HepG2 (cell line): ENCODE data around the gene FKBP10. TPM values are rescaled to one million over a fixed set of nuclear protein-coding genes. Genes with fewer than 3 reads are reported as not detected.
A peak's percentile ranks its signal among the peaks of the same experiment; 100 is the strongest.

ENCODE experiments used
- ATAC-seq: fragments of 200-7000 bp; cut with Tn5 transposase; 3 replicates; pipeline ENCODE4 v1.9.1; 2020; ENCODE audit warnings: mild to moderate bottlenecking, moderate library complexity
- BruUV-seq: library from RNA; stranded (reverse); fragments of 400-500 nt; replicated peaks from 2 replicates; lab custom pipeline; 2021; lab: Mats Ljungman, UMichigan
- CTCF ChIA-PET: fragments of 300-600 bp; formaldehyde crosslinking; extraction: SDS; loops from one replicate; lab custom pipeline; 2021; ENCODE audit warnings: low total read pairs, inconsistent platforms, low intra/inter-chr PET ratio; lab: Yijun Ruan, JAX
- POLR2A ChIA-PET: fragments of 350-600 bp; sonication (Branson Sonifier 250); formaldehyde crosslinking; loops from one replicate; lab custom pipeline; 2020; ENCODE audit warnings: antibody characterized with exemption, inconsistent platforms; lab: Yijun Ruan, JAX
- DNase-seq: peaks from one replicate; pipeline ENCODE4 v3.0.0-alpha.2; 2015; ENCODE audit warnings: low spot score
- FAIRE-seq: peaks from 3 replicates; lab custom pipeline; 2011; peaks lifted over from hg19 to GRCh38; lab: Jason Lieb, UNC
- H2AFZ ChIP-seq: one replicate; pipeline ENCODE4 v1.6.1; 2011; ENCODE audit warnings: low read length, inconsistent platforms
- H3K27ac ChIP-seq: fragments of 300-600 bp; 3 replicates; pipeline ENCODE4 v1.8.0; 2011; ENCODE audit warnings: mixed run types, mild to moderate bottlenecking, mixed read lengths, low read length, inconsistent platforms; ENCODE audit not compliant: insufficient read depth; ENCODE audit errors: extremely low read length
- H3K27me3 ChIP-seq, 2 experiments: fragments of 200-600 bp in 1 of 2; 2 replicates in 1 of 2; 3 replicates in 1 of 2; pipeline versions ENCODE4 v1.6.0 to v1.8.0; 2011; ENCODE audit warnings: low read length in 2 of 2, mild to moderate bottlenecking in 2 of 2, moderate library complexity in 2 of 2, inconsistent platforms in 1 of 2; ENCODE audit not compliant: insufficient read depth in 2 of 2, control insufficient read depth in 1 of 2
- H3K36me3 ChIP-seq, 2 experiments: fragments of 200-600 bp in 1 of 2; replicated peaks in 1 of 2; 2 replicates in 1 of 2; 3 replicates in 1 of 2; pipeline versions ENCODE4 v1.5.1 to v1.8.0; 2011; ENCODE audit warnings: low read length in 2 of 2, inconsistent platforms in 1 of 2; ENCODE audit not compliant: insufficient read depth in 2 of 2, control insufficient read depth in 1 of 2
- H3K4me1 ChIP-seq: 2 replicates; pipeline ENCODE4 v1.5.1; 2012; ENCODE audit warnings: low read length, inconsistent platforms; ENCODE audit not compliant: insufficient read depth
- H3K4me2 ChIP-seq: 2 replicates; pipeline ENCODE4 v1.6.0; 2011; ENCODE audit warnings: low read depth, low read length, inconsistent platforms
- H3K4me3 ChIP-seq, 3 experiments: fragments of 200-600 bp in 1 of 3; sonication (generic), shearing (Covaris generic) in 1 of 3; replicated peaks in 1 of 3; 2 replicates each; pipeline ENCODE4 v1.5.1; 2011 to 2016; ENCODE audit warnings: low read length in 3 of 3, inconsistent platforms in 2 of 3, low read depth in 2 of 3, mild to moderate bottlenecking in 2 of 3, control low read depth in 1 of 3, mixed read lengths in 1 of 3; ENCODE audit not compliant: insufficient read depth in 1 of 3
- H3K79me2 ChIP-seq: one replicate; pipeline ENCODE4 v1.6.1; 2011; ENCODE audit warnings: low read length, inconsistent platforms; ENCODE audit not compliant: insufficient read depth
- H3K9ac ChIP-seq: 2 replicates; pipeline ENCODE4 v1.6.0; 2011; ENCODE audit warnings: mild to moderate bottlenecking, low read depth, low read length, inconsistent platforms; ENCODE audit not compliant: insufficient read depth
- H3K9me3 ChIP-seq: 2 replicates; pipeline ENCODE4 v1.5.1; 2012; ENCODE audit warnings: mild to moderate bottlenecking, low read length
- H4K20me1 ChIP-seq: 2 replicates; pipeline ENCODE4 v1.6.0; 2011; ENCODE audit warnings: inconsistent platforms, mild to moderate bottlenecking, low read length, moderate library complexity; ENCODE audit not compliant: insufficient read depth
- ATRX ChIP-seq: sonication (generic); formaldehyde crosslinking; IDR thresholded peaks from 2 replicates; pipeline ENCODE4 v1.4.0; 2020; ENCODE audit warnings: missing genetic modification reagents, borderline replicate concordance
- BORCS8-MEF2B ChIP-seq: sonication (generic); formaldehyde crosslinking; IDR thresholded peaks from 2 replicates; pipeline ENCODE4 v1.8.0; 2022; ENCODE audit warnings: mild to moderate bottlenecking, missing genetic modification reagents
- BRCA1 ChIP-seq: sonication (generic); formaldehyde crosslinking; IDR thresholded peaks from 2 replicates; pipeline ENCODE4 v1.4.0; 2020; ENCODE audit warnings: missing genetic modification reagents
- FOXC1 ChIP-seq: sonication (generic); formaldehyde crosslinking; IDR thresholded peaks from 2 replicates; pipeline ENCODE4 v1.8.0; 2022; ENCODE audit warnings: mild to moderate bottlenecking, missing genetic modification reagents, borderline replicate concordance
- HMG20B ChIP-seq: conservative IDR thresholded peaks from 2 replicates; pipeline ENCODE4 v1.6.1; 2016; ENCODE audit warnings: missing genetic modification reagents, missing compliant biosample characterization
- HNRNPL ChIP-seq: fragments of 200-400 bp; formaldehyde crosslinking; IDR thresholded peaks from 2 replicates; pipeline ENCODE4 v1.6.1; 2017; ENCODE audit warnings: mild to moderate bottlenecking, low read depth, low read length
- MAFF ChIP-seq: IDR thresholded peaks from 2 replicates; pipeline ENCODE4 v1.6.1; 2011; ENCODE audit warnings: low read depth, low read length, improper control_type of control experiment
- MED1 ChIP-seq: sonication (generic); formaldehyde crosslinking; IDR thresholded peaks from 2 replicates; pipeline ENCODE4 v1.4.0; 2020; ENCODE audit warnings: missing genetic modification reagents
- ZFX ChIP-seq: sonication (generic); formaldehyde crosslinking; IDR thresholded peaks from 2 replicates; pipeline ENCODE4 v1.4.0; 2020; ENCODE audit warnings: mild to moderate bottlenecking, low read depth, missing genetic modification reagents, moderate library complexity
- ZFY ChIP-seq: sonication (generic); formaldehyde crosslinking; IDR thresholded peaks from 2 replicates; pipeline ENCODE4 v1.4.0; 2020; ENCODE audit warnings: missing genetic modification reagents
- ZNF264 ChIP-seq: sonication (generic); formaldehyde crosslinking; IDR thresholded peaks from 2 replicates; pipeline ENCODE4 v1.4.0; 2020; ENCODE audit warnings: missing genetic modification reagents
- ZNF30 ChIP-seq: sonication (generic); formaldehyde crosslinking; IDR thresholded peaks from 2 replicates; pipeline ENCODE4 v1.5.0; 2020; ENCODE audit warnings: mild to moderate bottlenecking, missing genetic modification reagents
- ZNF354B ChIP-seq: sonication (generic); formaldehyde crosslinking; IDR thresholded peaks from 2 replicates; pipeline ENCODE4 v1.8.0; 2022; ENCODE audit warnings: mild to moderate bottlenecking, missing genetic modification reagents
- ZNF430 ChIP-seq: sonication (generic); formaldehyde crosslinking; IDR thresholded peaks from 2 replicates; pipeline ENCODE4 v1.9.0; 2021; ENCODE audit warnings: mild to moderate bottlenecking, missing genetic modification reagents
- ZNF468 ChIP-seq: sonication (generic); formaldehyde crosslinking; IDR thresholded peaks from 2 replicates; pipeline ENCODE4 v1.8.0; 2022; ENCODE audit warnings: mild to moderate bottlenecking, moderate library complexity, missing genetic modification reagents
- ZNF792 ChIP-seq: IDR thresholded peaks from 2 replicates; pipeline ENCODE4 v1.6.1; 2016
- ZNF891 ChIP-seq: sonication (generic); formaldehyde crosslinking; IDR thresholded peaks from 2 replicates; pipeline ENCODE4 v1.5.0; 2020; ENCODE audit warnings: mild to moderate bottlenecking, missing genetic modification reagents
- WGBS: methylation state at CpG from one replicate; pipeline ENCODE4 v1.1.6; 2017; ENCODE audit warnings: low lambda C conversion rate; 5-methylcytosine and 5-hydroxymethylcytosine counted together
- in situ Hi-C: cut with HindIII; loops from 2 replicates; pipeline ENCODE4 v1.10.0; 2017; ENCODE audit warnings: low pct_unique_long_range_greater_than_20kb; ENCODE audit not compliant: extremely low pct_ligation_motif_present
- intact Hi-C: fragments of 100-400 bp; cut with micrococcal nuclease; formaldehyde crosslinking; loops from one replicate; pipeline ENCODE4 v1.10.0; 2022; ENCODE audit not compliant: unreplicated experiment
- polyA plus RNA-seq, 8 experiments: library from polyadenylated mRNA; depleted of rRNA in 3 of 8; stranded (reverse) in 7 of 8; unstranded in 1 of 8; fragments of >200 nt; fragmentation: Illumina TruSeq in 4 of 8; extraction: Trizol in 4 of 8; gene quantifications; 2 replicates each; pipeline versions ENCODE4 v1.2.1 to v1.2.3, GENCODE V29; 2011 to 2016; ENCODE audit warnings: low read depth in 4 of 8, missing spikeins in 1 of 8, mixed read lengths in 1 of 8; ENCODE audit not compliant: insufficient read depth in 1 of 8
- total RNA-seq, 5 experiments: library from RNA; depleted of rRNA; stranded (reverse); fragments of >200 nt; fragmentation: Illumina TruSeq; extraction: Trizol; gene quantifications; 2 replicates each; pipeline ENCODE4 v1.2.3, GENCODE V29; 2016; ENCODE audit warnings: low read depth in 1 of 5
- TF ChIP-seq, protein P1 (sequence below): sonication (generic); formaldehyde crosslinking; IDR thresholded peaks from 2 replicates; pipeline ENCODE4 v1.8.1; 2022; ENCODE audit warnings: low read depth, mild to moderate bottlenecking, missing genetic modification reagents
- TF ChIP-seq, protein P2 (sequence below): sonication (generic); formaldehyde crosslinking; IDR thresholded peaks from 2 replicates; pipeline ENCODE4 v1.4.0; 2020; ENCODE audit warnings: missing genetic modification reagents; ENCODE audit errors: not compliant biosample characterization
- TF ChIP-seq, protein P3 (sequence below): sonication (generic); formaldehyde crosslinking; IDR thresholded peaks from 2 replicates; pipeline ENCODE4 v1.4.0; 2020; ENCODE audit warnings: mild to moderate bottlenecking, missing genetic modification reagents
- TF ChIP-seq, protein P4 (sequence below): sonication (generic); formaldehyde crosslinking; conservative IDR thresholded peaks from 2 replicates; pipeline ENCODE4 v1.4.0; 2020; ENCODE audit warnings: missing genetic modification reagents

Gene FKBP10
- total and polyA plus RNA-seq, 2 of the 13 experiments (the other 11 are each of a cell fraction or from before 2014, with no cell fraction given): 149 to 573 TPM

DNA sequence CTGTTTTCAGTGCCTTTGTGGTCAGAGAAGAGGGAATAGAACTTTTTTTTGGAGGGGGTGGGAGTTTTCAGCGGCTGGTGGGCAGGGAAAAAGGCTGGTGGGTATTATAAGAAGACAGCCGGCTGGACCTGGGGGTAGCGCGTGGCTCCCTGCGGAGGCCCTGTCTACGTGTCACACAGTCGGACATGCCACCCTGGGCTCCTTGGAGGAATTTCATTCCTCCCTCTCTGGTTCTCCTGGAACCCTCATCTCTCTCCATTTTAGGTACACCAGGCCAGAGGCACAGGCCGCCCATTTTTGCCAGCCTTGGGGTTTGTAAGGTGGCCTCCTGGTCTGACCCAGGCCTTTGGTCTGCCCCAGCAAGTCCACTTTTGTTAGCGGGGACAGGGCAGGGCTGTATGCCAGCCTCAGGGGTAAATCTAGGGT is 908 bp downstream of the FKBP10 start:
- H2AFZ ChIP-seq: no peak overlapping the region
- no peaks in the 10 kb centered on the region for H3K9me3 ChIP-seq
- peaks cover 53% of the 10 kb centered on the region for H3K4me1 ChIP-seq
- ATAC-seq: no peak
- no peak for FAIRE-seq
- in situ Hi-C loops (no loop called here), intact Hi-C loops (loop anchor here (5.0 to 10.0 kb wide), 2 partner anchors 51 to 144 kb away; partner anchors contain the start of gene KLHL11)
- H3K4me3 ChIP-seq: peak overlapping the region; percentile 83 to 88 (median 87)
- H3K36me3 ChIP-seq: peaks cover 9 to 17% of the 10 kb centered on the region in 2 experiments
- ChIA-PET CTCF (no interaction called here), POLR2A (interaction anchor here (0.8 to 3.9 kb wide), 9 partner anchors 9 to 146 kb away, joined by 3 to 18 read pairs (median 7); partner anchors contain the start of genes ACLY, JUP, KLHL10 and KLHL11)
- TSS peak; percentile 68 for BruUV-seq
- H3K27ac ChIP-seq: peak overlapping the region; percentile 82
- H3K4me2 ChIP-seq: peak overlapping the region; percentile 94
- 6% methylated on average over 9 of the region's 9 CpGs for WGBS
- no peaks in the 10 kb centered on the region; a peak in 1 of 5 replicates for H3K27me3 ChIP-seq
- H3K9ac ChIP-seq: peak overlapping the region; percentile 88
- H4K20me1 ChIP-seq: no peaks in the 10 kb centered on the region
- H3K79me2 ChIP-seq: peaks cover 49% of the 10 kb centered on the region
- no peak for DNase-seq
- TF ChIP-seq BORCS8-MEF2B (no peak), ZNF264 (CRISPR knock-in tag) (peak; percentile 57), BRCA1 (CRISPR knock-in tag) (no peak), HMG20B (CRISPR knock-in tag) (0 out of 2 replicates have a peak, but pooled peaks have one; percentile 12), MED1 (peak; percentile 22), ZNF430 (CRISPR knock-in tag) (0 out of 2 replicates have a peak, but pooled peaks have one; percentile 22), ZNF30 (CRISPR knock-in tag) (0 out of 2 replicates have a peak, but pooled peaks have one; percentile 8), HNRNPL (0 out of 2 replicates have a peak, but pooled peaks have one; percentile 39), ATRX (CRISPR knock-in tag) (no peak), ZNF792 (CRISPR knock-in tag) (no peak), ZNF891 (CRISPR knock-in tag) (0 out of 2 replicates have a peak, but pooled peaks have one; percentile 23), FOXC1 (CRISPR knock-in tag) (peak; percentile 44), ZNF468 (no peak), MAFF (no peak), ZFX (CRISPR knock-in tag) (peak; percentile 64), ZFY (CRISPR knock-in tag) (peak; percentile 67), ZNF354B (CRISPR knock-in tag) (no peak)
- TF ChIP-seq, protein P1, sequence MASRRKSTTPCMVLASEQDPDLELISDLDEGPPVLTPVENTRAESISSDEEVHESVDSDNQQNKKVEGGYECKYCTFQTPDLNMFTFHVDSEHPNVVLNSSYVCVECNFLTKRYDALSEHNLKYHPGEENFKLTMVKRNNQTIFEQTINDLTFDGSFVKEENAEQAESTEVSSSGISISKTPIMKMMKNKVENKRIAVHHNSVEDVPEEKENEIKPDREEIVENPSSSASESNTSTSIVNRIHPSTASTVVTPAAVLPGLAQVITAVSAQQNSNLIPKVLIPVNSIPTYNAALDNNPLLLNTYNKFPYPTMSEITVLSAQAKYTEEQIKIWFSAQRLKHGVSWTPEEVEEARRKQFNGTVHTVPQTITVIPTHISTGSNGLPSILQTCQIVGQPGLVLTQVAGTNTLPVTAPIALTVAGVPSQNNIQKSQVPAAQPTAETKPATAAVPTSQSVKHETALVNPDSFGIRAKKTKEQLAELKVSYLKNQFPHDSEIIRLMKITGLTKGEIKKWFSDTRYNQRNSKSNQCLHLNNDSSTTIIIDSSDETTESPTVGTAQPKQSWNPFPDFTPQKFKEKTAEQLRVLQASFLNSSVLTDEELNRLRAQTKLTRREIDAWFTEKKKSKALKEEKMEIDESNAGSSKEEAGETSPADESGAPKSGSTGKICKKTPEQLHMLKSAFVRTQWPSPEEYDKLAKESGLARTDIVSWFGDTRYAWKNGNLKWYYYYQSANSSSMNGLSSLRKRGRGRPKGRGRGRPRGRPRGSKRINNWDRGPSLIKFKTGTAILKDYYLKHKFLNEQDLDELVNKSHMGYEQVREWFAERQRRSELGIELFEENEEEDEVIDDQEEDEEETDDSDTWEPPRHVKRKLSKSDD (CRISPR knock-in tag): 0 out of 2 replicates have a peak, but pooled peaks have one; percentile 7
- TF ChIP-seq, protein P2, sequence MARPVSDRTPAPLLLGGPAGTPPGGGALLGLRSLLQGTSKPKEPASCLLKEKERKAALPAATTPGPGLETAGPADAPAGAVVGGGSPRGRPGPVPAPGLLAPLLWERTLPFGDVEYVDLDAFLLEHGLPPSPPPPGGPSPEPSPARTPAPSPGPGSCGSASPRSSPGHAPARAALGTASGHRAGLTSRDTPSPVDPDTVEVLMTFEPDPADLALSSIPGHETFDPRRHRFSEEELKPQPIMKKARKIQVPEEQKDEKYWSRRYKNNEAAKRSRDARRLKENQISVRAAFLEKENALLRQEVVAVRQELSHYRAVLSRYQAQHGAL (CRISPR knock-in tag): peak; percentile 68
- TF ChIP-seq, protein P3, sequence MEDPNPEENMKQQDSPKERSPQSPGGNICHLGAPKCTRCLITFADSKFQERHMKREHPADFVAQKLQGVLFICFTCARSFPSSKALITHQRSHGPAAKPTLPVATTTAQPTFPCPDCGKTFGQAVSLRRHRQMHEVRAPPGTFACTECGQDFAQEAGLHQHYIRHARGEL (CRISPR knock-in tag): no peak
- TF ChIP-seq, protein P4, sequence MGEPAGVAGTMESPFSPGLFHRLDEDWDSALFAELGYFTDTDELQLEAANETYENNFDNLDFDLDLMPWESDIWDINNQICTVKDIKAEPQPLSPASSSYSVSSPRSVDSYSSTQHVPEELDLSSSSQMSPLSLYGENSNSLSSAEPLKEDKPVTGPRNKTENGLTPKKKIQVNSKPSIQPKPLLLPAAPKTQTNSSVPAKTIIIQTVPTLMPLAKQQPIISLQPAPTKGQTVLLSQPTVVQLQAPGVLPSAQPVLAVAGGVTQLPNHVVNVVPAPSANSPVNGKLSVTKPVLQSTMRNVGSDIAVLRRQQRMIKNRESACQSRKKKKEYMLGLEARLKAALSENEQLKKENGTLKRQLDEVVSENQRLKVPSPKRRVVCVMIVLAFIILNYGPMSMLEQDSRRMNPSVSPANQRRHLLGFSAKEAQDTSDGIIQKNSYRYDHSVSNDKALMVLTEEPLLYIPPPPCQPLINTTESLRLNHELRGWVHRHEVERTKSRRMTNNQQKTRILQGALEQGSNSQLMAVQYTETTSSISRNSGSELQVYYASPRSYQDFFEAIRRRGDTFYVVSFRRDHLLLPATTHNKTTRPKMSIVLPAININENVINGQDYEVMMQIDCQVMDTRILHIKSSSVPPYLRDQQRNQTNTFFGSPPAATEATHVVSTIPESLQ (CRISPR knock-in tag): no peak
